ENCODE results near the gene COX11. TPM values are rescaled to one million over a fixed set of nuclear protein-coding genes. Genes with fewer than 3 reads are reported as not detected.

Gene COX11
- total and polyA plus RNA-seq, 7 experiments from 2014 or later: 25.7 to 92.9 (median 74.9) TPM

DNA sequence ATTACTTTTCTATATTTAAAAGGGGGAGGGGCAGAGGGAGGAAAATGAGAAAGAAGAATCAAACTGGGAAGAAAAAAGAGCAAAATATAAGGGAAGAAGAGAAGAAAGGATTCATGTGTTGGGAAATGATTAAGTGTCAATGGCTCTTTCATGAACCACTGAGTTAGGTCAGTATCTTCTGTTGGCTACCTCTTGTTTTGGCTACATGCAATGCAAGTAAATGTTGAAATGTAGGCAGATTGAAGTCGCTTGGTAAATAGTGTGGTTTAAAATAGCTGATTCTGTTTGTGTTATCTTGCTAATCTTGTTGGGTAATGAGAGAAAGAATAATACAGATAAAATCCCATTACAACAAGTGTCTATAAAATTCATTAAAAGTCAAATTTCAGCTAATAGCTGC, 27.2 kb downstream of the COX11 start:
- no peaks in the 10 kb centered on the region for H3K36me3 ChIP-seq (ENCODE audit: control insufficient read depth in 2 of 3, insufficient read depth in 3 of 3, low read length in 3 of 3)
- no peak for ATAC-seq
- no peak overlapping the region for H3K27ac Mint-ChIP-seq
- no peaks in the 10 kb centered on the region for H3K4me1 ChIP-seq (ENCODE audit: control insufficient read depth in 2 of 2, insufficient read depth in 2 of 2, low read length in 2 of 2)
- H3K4me3 Mint-ChIP-seq: no peak overlapping the region
- peaks cover 0 to 15% (median 6%) of the 10 kb centered on the region in 5 donors for H3K27me3 Mint-ChIP-seq
- POLR2A ChIA-PET: no interaction called here
- H3K4me1 Mint-ChIP-seq: peaks cover 0 to 2% (median 0%) of the 10 kb centered on the region in 7 donors
- no peaks in the 10 kb centered on the region for H3K27me3 ChIP-seq (ENCODE audit: control insufficient read depth in 2 of 2, insufficient read depth in 2 of 2, low read length in 2 of 2)
- H3K36me3 Mint-ChIP-seq: no peaks in the 10 kb centered on the region
- no peak for DNase-seq
- H3K9me3 ChIP-seq (ENCODE audit: control insufficient read depth in 2 of 3, low read length in 3 of 3): no peaks in the 10 kb centered on the region
- no peak overlapping the region for H3K27ac ChIP-seq (ENCODE audit: low read depth, low read length)
- CTCF ChIA-PET: no interaction called here
- no peaks in the 10 kb centered on the region for H3K9me3 Mint-ChIP-seq
- intact Hi-C loops (cut with micrococcal nuclease): no loop called here
- no peak overlapping the region for H3K4me3 ChIP-seq (ENCODE audit: low read length)

DNA sequence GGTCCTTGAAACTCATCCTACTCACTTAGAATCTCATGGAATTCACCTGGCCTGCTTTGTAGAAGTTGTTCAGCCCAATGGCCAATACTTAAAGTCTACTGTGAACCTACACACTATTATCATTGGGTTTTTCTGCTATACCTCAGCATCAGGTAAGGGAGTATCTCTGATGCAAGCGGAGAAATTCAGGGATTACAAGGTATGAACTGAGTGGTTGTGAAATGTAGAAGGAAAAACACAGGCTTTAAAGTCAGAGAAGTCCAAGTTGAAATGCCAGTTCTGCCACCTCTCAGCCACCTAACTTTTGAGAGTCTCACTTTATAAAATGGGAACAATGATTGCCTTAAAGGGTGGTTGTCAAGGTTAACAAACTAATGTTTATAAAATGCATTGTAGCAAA, 31.0 kb downstream of the COX11 start:
- intact Hi-C loops (cut with micrococcal nuclease): no loop called here
- Histone ChIP-seq H3K4me3 (ENCODE audit: low read length) (no peak overlapping the region), H3K27ac (ENCODE audit: low read depth, low read length) (no peak overlapping the region), H3K27me3 (ENCODE audit: control insufficient read depth in 2 of 2, insufficient read depth in 2 of 2, low read length in 2 of 2) (no peaks in the 10 kb centered on the region), H3K4me1 (ENCODE audit: control insufficient read depth in 2 of 2, insufficient read depth in 2 of 2, low read length in 2 of 2) (no peaks in the 10 kb centered on the region), H3K9me3 (ENCODE audit: control insufficient read depth in 2 of 3, low read length in 3 of 3) (no peaks in the 10 kb centered on the region), H3K36me3 (ENCODE audit: control insufficient read depth in 2 of 3, insufficient read depth in 3 of 3, low read length in 3 of 3) (no peaks in the 10 kb centered on the region)
- DNase-seq (no peak), ATAC-seq (no peak)
- no peaks in the 10 kb centered on the region for H3K4me1 Mint-ChIP-seq
- ChIA-PET POLR2A (no interaction called here), CTCF (no interaction called here)
- no peak overlapping the region for H3K4me3 Mint-ChIP-seq
- no peaks in the 10 kb centered on the region for H3K9me3 Mint-ChIP-seq
- H3K27ac Mint-ChIP-seq: no peak overlapping the region
- peaks cover 0 to 10% (median 0%) of the 10 kb centered on the region in 5 donors for H3K27me3 Mint-ChIP-seq
- no peaks in the 10 kb centered on the region for H3K36me3 Mint-ChIP-seq

DNA sequence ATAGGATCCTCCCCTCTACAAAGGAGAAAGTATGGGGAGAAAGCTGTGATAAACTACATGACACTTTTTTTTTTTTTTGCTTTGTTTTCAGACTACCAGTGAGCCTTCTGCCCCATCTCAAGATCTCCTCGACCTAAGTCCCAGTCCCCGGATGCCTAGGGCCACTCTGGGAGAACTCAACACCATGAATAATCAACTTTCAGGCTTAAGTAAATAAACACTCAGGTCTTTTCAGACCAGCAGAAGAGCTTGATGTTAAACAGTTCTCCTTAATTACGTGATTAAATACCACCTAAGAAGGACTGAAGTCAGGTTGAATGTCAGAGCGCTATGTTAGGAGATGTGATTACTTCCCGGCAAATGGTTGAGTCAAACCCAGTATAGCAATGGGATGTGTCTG, 31.4 kb downstream of the COX11 start:
- no peaks in the 10 kb centered on the region for H3K36me3 ChIP-seq (ENCODE audit: control insufficient read depth in 2 of 3, insufficient read depth in 3 of 3, low read length in 3 of 3)
- no peak overlapping the region for H3K4me3 ChIP-seq (ENCODE audit: low read length)
- intact Hi-C loops (cut with micrococcal nuclease): no loop called here
- no peak for DNase-seq
- H3K27ac ChIP-seq (ENCODE audit: low read depth, low read length): no peak overlapping the region
- Mint-ChIP-seq H3K4me3 (no peak overlapping the region), H3K27ac (no peak overlapping the region), H3K36me3 (no peaks in the 10 kb centered on the region), H3K27me3 (peaks cover 0 to 10% (median 0%) of the 10 kb centered on the region in 5 donors), H3K9me3 (no peaks in the 10 kb centered on the region), H3K4me1 (no peaks in the 10 kb centered on the region)
- CTCF ChIA-PET: no interaction called here
- no peaks in the 10 kb centered on the region for H3K4me1 ChIP-seq (ENCODE audit: control insufficient read depth in 2 of 2, insufficient read depth in 2 of 2, low read length in 2 of 2)
- no peaks in the 10 kb centered on the region for H3K9me3 ChIP-seq (ENCODE audit: control insufficient read depth in 2 of 3, low read length in 3 of 3)
- POLR2A ChIA-PET: no interaction called here
- no peaks in the 10 kb centered on the region for H3K27me3 ChIP-seq (ENCODE audit: control insufficient read depth in 2 of 2, insufficient read depth in 2 of 2, low read length in 2 of 2)
- no peak for ATAC-seq

DNA sequence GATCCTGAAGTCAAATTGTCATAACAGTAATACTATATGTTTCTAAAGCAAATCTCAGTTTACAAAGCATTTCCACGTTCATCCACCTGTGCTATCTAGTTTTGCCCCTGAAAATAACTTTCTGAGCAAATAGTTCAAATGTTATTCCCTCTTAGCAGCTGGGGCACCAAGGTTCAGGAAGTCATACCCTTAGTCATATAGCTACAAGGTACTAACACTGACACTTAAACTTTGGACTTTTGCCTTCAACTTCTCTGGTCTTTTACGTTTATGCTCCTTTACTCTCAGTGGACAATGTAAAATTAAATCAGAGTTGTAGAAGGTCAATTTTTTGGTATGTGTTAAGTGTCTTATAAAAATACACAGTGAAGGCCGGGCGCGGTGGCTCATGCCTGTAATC, 33.0 kb downstream of the COX11 start:
- DNase-seq: no peak
- Mint-ChIP-seq H3K9me3 (no peaks in the 10 kb centered on the region), H3K4me1 (no peaks in the 10 kb centered on the region), H3K4me3 (no peak overlapping the region), H3K36me3 (no peaks in the 10 kb centered on the region), H3K27me3 (peaks cover 0 to 10% (median 0%) of the 10 kb centered on the region in 5 donors), H3K27ac (no peak overlapping the region)
- POLR2A ChIA-PET: no interaction called here
- Histone ChIP-seq H3K27ac (ENCODE audit: low read depth, low read length) (no peak overlapping the region), H3K4me1 (ENCODE audit: control insufficient read depth in 2 of 2, insufficient read depth in 2 of 2, low read length in 2 of 2) (no peaks in the 10 kb centered on the region), H3K4me3 (ENCODE audit: low read length) (no peak overlapping the region), H3K27me3 (ENCODE audit: control insufficient read depth in 2 of 2, insufficient read depth in 2 of 2, low read length in 2 of 2) (no peaks in the 10 kb centered on the region), H3K36me3 (ENCODE audit: control insufficient read depth in 2 of 3, insufficient read depth in 3 of 3, low read length in 3 of 3) (no peaks in the 10 kb centered on the region), H3K9me3 (ENCODE audit: control insufficient read depth in 2 of 3, low read length in 3 of 3) (no peaks in the 10 kb centered on the region)
- CTCF ChIA-PET: no interaction called here
- intact Hi-C loops (cut with micrococcal nuclease): no loop called here
- no peak for ATAC-seq

DNA sequence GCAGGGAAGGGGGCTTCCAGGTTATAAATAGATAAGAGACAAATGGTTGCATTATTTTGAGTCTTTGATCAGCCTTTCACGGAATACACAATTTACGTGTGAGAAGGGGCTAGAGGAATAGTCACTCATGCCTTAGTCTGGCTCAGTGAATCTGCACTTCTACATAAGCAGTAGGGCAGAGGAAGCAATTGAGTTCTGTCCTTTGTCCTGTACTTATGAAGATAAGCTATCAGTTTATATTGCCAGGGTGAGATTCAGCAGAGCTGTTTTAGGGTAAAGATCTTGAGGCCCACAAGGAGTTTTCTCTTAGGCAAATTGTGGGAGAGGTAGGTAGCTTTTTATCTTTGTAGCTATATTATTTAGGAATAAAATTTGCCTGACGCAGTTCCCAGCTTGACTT, 34.5 kb downstream of the COX11 start:
- Histone ChIP-seq H3K4me1 (ENCODE audit: control insufficient read depth in 2 of 2, insufficient read depth in 2 of 2, low read length in 2 of 2) (no peaks in the 10 kb centered on the region), H3K27me3 (ENCODE audit: control insufficient read depth in 2 of 2, insufficient read depth in 2 of 2, low read length in 2 of 2) (no peaks in the 10 kb centered on the region), H3K9me3 (ENCODE audit: control insufficient read depth in 2 of 3, low read length in 3 of 3) (no peaks in the 10 kb centered on the region), H3K36me3 (ENCODE audit: control insufficient read depth in 2 of 3, insufficient read depth in 3 of 3, low read length in 3 of 3) (no peaks in the 10 kb centered on the region), H3K4me3 (ENCODE audit: low read length) (no peak overlapping the region), H3K27ac (ENCODE audit: low read depth, low read length) (no peak overlapping the region)
- intact Hi-C loops (cut with micrococcal nuclease): no loop called here
- Mint-ChIP-seq H3K36me3 (no peaks in the 10 kb centered on the region), H3K9me3 (no peaks in the 10 kb centered on the region), H3K27ac (no peak overlapping the region), H3K4me1 (no peaks in the 10 kb centered on the region), H3K27me3 (peaks cover 0 to 14% (median 4%) of the 10 kb centered on the region in 5 donors), H3K4me3 (no peak overlapping the region)
- no peak for DNase-seq
- ChIA-PET CTCF (no interaction called here), POLR2A (no interaction called here)
- ATAC-seq: no peak

DNA sequence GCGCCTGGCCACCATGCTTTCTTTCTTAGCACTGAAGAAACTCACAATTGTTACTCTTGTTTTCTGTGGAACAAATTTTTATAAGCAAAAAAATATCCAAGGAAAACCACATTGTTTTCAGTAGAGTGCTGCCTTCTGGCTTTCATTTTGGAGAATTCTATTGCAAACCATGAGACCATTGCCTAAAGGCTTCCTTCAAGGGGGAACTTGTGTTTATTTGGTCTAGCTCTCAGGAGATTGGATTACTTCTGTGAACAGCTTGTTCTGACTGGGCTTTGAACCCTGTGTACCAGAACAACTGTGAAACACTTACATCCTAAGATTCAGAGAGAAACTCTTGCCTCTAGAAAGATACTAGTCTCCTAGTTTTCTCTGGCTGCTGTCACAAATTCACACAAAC, 35.7 kb downstream of the COX11 start:
- Mint-ChIP-seq H3K36me3 (no peaks in the 10 kb centered on the region), H3K4me1 (no peaks in the 10 kb centered on the region), H3K4me3 (no peak overlapping the region), H3K27me3 (peaks cover 4 to 16% (median 6%) of the 10 kb centered on the region in 5 donors), H3K9me3 (no peaks in the 10 kb centered on the region), H3K27ac (no peak overlapping the region)
- Histone ChIP-seq H3K9me3 (ENCODE audit: control insufficient read depth in 2 of 3, low read length in 3 of 3) (no peaks in the 10 kb centered on the region), H3K27ac (ENCODE audit: low read depth, low read length) (no peak overlapping the region), H3K36me3 (ENCODE audit: control insufficient read depth in 2 of 3, insufficient read depth in 3 of 3, low read length in 3 of 3) (no peaks in the 10 kb centered on the region), H3K4me3 (ENCODE audit: low read length) (no peak overlapping the region), H3K27me3 (ENCODE audit: control insufficient read depth in 2 of 2, insufficient read depth in 2 of 2, low read length in 2 of 2) (no peaks in the 10 kb centered on the region), H3K4me1 (ENCODE audit: control insufficient read depth in 2 of 2, insufficient read depth in 2 of 2, low read length in 2 of 2) (no peaks in the 10 kb centered on the region)
- ChIA-PET CTCF (no interaction called here), POLR2A (no interaction called here)
- no peak for DNase-seq
- intact Hi-C loops (cut with micrococcal nuclease): no loop called here
- ATAC-seq: no peak

DNA sequence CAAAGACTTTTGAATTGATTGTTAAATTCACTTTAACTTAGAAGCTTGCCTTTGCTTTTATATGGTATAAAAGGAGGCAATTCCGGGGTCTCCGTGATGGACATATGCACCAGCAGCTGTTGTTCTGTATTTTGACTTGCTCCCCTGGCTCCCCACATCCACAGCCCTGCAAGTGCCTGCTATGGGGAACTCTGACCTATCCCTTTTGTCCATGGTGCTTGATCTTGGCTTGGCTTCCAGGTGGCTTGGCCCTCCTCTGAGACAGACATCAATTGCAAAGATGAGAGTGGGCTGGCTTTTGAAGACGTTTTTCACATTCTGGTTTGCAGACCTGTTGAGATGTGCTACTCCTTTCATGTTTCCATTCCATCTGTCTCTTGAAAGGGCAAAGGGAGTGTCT, 40.9 kb downstream of the COX11 start:
- ATAC-seq (no peak), DNase-seq (no peak)
- POLR2A ChIA-PET: no interaction called here
- no peaks in the 10 kb centered on the region for H3K36me3 Mint-ChIP-seq
- H3K27ac Mint-ChIP-seq: no peak overlapping the region
- Histone ChIP-seq H3K4me3 (ENCODE audit: low read length) (no peak overlapping the region), H3K36me3 (ENCODE audit: control insufficient read depth in 2 of 3, insufficient read depth in 3 of 3, low read length in 3 of 3) (no peaks in the 10 kb centered on the region), H3K27ac (ENCODE audit: low read depth, low read length) (no peak overlapping the region), H3K9me3 (ENCODE audit: control insufficient read depth in 2 of 3, low read length in 3 of 3) (no peaks in the 10 kb centered on the region), H3K27me3 (ENCODE audit: control insufficient read depth in 2 of 2, insufficient read depth in 2 of 2, low read length in 2 of 2) (no peaks in the 10 kb centered on the region), H3K4me1 (ENCODE audit: control insufficient read depth in 2 of 2, insufficient read depth in 2 of 2, low read length in 2 of 2) (no peaks in the 10 kb centered on the region)
- peaks cover 8 to 20% (median 12%) of the 10 kb centered on the region in 5 donors for H3K27me3 Mint-ChIP-seq
- CTCF ChIA-PET: no interaction called here
- H3K9me3 Mint-ChIP-seq: no peaks in the 10 kb centered on the region
- intact Hi-C loops (cut with micrococcal nuclease): no loop called here
- H3K4me1 Mint-ChIP-seq: no peaks in the 10 kb centered on the region
- no peak overlapping the region for H3K4me3 Mint-ChIP-seq
